HepG2 (cell line): ENCODE results near the gene SSBP4. TPM values are rescaled to one million over a fixed set of nuclear protein-coding genes. Genes with fewer than 3 reads are reported as not detected.
A peak's percentile ranks its signal among the peaks of the same experiment; 100 is the strongest.

Source experiments
- ATAC-seq: fragments of 200-7000 bp; cut with Tn5 transposase; 3 replicates; pipeline ENCODE4 v1.9.1; 2020; ENCODE audit warnings: mild to moderate bottlenecking, moderate library complexity
- Bru-seq: library from RNA; stranded (reverse); fragments of 400-500 nt; gene quantifications from one replicate; lab custom pipeline; 2021; lab: Mats Ljungman, UMichigan
- BruChase-seq, 2 experiments: library from RNA; stranded (reverse); fragments of 400-500 nt; gene quantifications; one replicate each; lab custom pipeline; 2021; lab: Mats Ljungman, UMichigan
- BruUV-seq: library from RNA; stranded (reverse); fragments of 400-500 nt; replicated peaks from 2 replicates; lab custom pipeline; 2021; lab: Mats Ljungman, UMichigan
- CTCF ChIA-PET: fragments of 300-600 bp; formaldehyde crosslinking; extraction: SDS; loops from one replicate; lab custom pipeline; 2021; ENCODE audit warnings: low total read pairs, inconsistent platforms, low intra/inter-chr PET ratio; lab: Yijun Ruan, JAX
- POLR2A ChIA-PET: fragments of 350-600 bp; sonication (Branson Sonifier 250); formaldehyde crosslinking; loops from one replicate; lab custom pipeline; 2020; ENCODE audit warnings: antibody characterized with exemption, inconsistent platforms; lab: Yijun Ruan, JAX
- DNase-seq: peaks from one replicate; pipeline ENCODE4 v3.0.0-alpha.2; 2015; ENCODE audit warnings: low spot score
- FAIRE-seq: peaks from 3 replicates; lab custom pipeline; 2011; peaks lifted over from hg19 to GRCh38; lab: Jason Lieb, UNC
- H2AFZ ChIP-seq: one replicate; pipeline ENCODE4 v1.6.1; 2011; ENCODE audit warnings: low read length, inconsistent platforms
- H3K27ac ChIP-seq: fragments of 300-600 bp; 3 replicates; pipeline ENCODE4 v1.8.0; 2011; ENCODE audit warnings: mixed run types, mild to moderate bottlenecking, mixed read lengths, low read length, inconsistent platforms; ENCODE audit not compliant: insufficient read depth; ENCODE audit errors: extremely low read length
- H3K27me3 ChIP-seq, 2 experiments: fragments of 200-600 bp in 1 of 2; 2 replicates in 1 of 2; 3 replicates in 1 of 2; pipeline versions ENCODE4 v1.6.0 to v1.8.0; 2011; ENCODE audit warnings: low read length in 2 of 2, mild to moderate bottlenecking in 2 of 2, moderate library complexity in 2 of 2, inconsistent platforms in 1 of 2; ENCODE audit not compliant: insufficient read depth in 2 of 2, control insufficient read depth in 1 of 2
- H3K36me3 ChIP-seq, 2 experiments: fragments of 200-600 bp in 1 of 2; replicated peaks in 1 of 2; 2 replicates in 1 of 2; 3 replicates in 1 of 2; pipeline versions ENCODE4 v1.5.1 to v1.8.0; 2011; ENCODE audit warnings: low read length in 2 of 2, inconsistent platforms in 1 of 2; ENCODE audit not compliant: insufficient read depth in 2 of 2, control insufficient read depth in 1 of 2
- H3K4me1 ChIP-seq: 2 replicates; pipeline ENCODE4 v1.5.1; 2012; ENCODE audit warnings: low read length, inconsistent platforms; ENCODE audit not compliant: insufficient read depth
- H3K4me2 ChIP-seq: 2 replicates; pipeline ENCODE4 v1.6.0; 2011; ENCODE audit warnings: low read depth, low read length, inconsistent platforms
- H3K4me3 ChIP-seq, 3 experiments: fragments of 200-600 bp in 1 of 3; sonication (generic), shearing (Covaris generic) in 1 of 3; replicated peaks in 1 of 3; 2 replicates each; pipeline ENCODE4 v1.5.1; 2011 to 2016; ENCODE audit warnings: low read length in 3 of 3, inconsistent platforms in 2 of 3, low read depth in 2 of 3, mild to moderate bottlenecking in 2 of 3, control low read depth in 1 of 3, mixed read lengths in 1 of 3; ENCODE audit not compliant: insufficient read depth in 1 of 3
- H3K79me2 ChIP-seq: one replicate; pipeline ENCODE4 v1.6.1; 2011; ENCODE audit warnings: low read length, inconsistent platforms; ENCODE audit not compliant: insufficient read depth
- H3K9ac ChIP-seq: 2 replicates; pipeline ENCODE4 v1.6.0; 2011; ENCODE audit warnings: mild to moderate bottlenecking, low read depth, low read length, inconsistent platforms; ENCODE audit not compliant: insufficient read depth
- H3K9me3 ChIP-seq: 2 replicates; pipeline ENCODE4 v1.5.1; 2012; ENCODE audit warnings: mild to moderate bottlenecking, low read length
- H4K20me1 ChIP-seq: 2 replicates; pipeline ENCODE4 v1.6.0; 2011; ENCODE audit warnings: inconsistent platforms, mild to moderate bottlenecking, low read length, moderate library complexity; ENCODE audit not compliant: insufficient read depth
- ARID5B ChIP-seq: IDR thresholded peaks from 2 replicates; pipeline ENCODE4 v1.4.0; 2020; ENCODE audit warnings: mild to moderate bottlenecking, missing genetic modification reagents
- HHEX ChIP-seq: IDR thresholded peaks from 2 replicates; pipeline ENCODE4 v1.6.1; 2016; ENCODE audit warnings: control low read depth
- KLF9 ChIP-seq: IDR thresholded peaks from 2 replicates; pipeline ENCODE4 v1.6.1; 2016; ENCODE audit warnings: low read depth
- STAT5B ChIP-seq: sonication (generic); formaldehyde crosslinking; IDR thresholded peaks from 2 replicates; pipeline ENCODE4 v1.4.0; 2020; ENCODE audit warnings: missing genetic modification reagents
- ZNF121 ChIP-seq: sonication (generic); formaldehyde crosslinking; IDR thresholded peaks from 2 replicates; pipeline ENCODE4 v1.5.0; 2020; ENCODE audit warnings: mild to moderate bottlenecking, missing genetic modification reagents
- ZNF234 ChIP-seq: sonication (generic); formaldehyde crosslinking; conservative IDR thresholded peaks from 2 replicates; pipeline ENCODE4 v1.5.1; 2020; ENCODE audit warnings: mild to moderate bottlenecking, missing genetic modification reagents
- ZNF430 ChIP-seq: sonication (generic); formaldehyde crosslinking; IDR thresholded peaks from 2 replicates; pipeline ENCODE4 v1.9.0; 2021; ENCODE audit warnings: mild to moderate bottlenecking, missing genetic modification reagents
- ZNF816 ChIP-seq: sonication (generic); formaldehyde crosslinking; IDR thresholded peaks from 2 replicates; pipeline ENCODE4 v1.8.0; 2022; ENCODE audit warnings: missing genetic modification reagents, mild to moderate bottlenecking, borderline replicate concordance
- WGBS: methylation state at CpG from one replicate; pipeline ENCODE4 v1.1.6; 2017; ENCODE audit warnings: low lambda C conversion rate; 5-methylcytosine and 5-hydroxymethylcytosine counted together
- in situ Hi-C: cut with HindIII; loops from 2 replicates; pipeline ENCODE4 v1.10.0; 2017; ENCODE audit warnings: low pct_unique_long_range_greater_than_20kb; ENCODE audit not compliant: extremely low pct_ligation_motif_present
- intact Hi-C: fragments of 100-400 bp; cut with micrococcal nuclease; formaldehyde crosslinking; loops from one replicate; pipeline ENCODE4 v1.10.0; 2022; ENCODE audit not compliant: unreplicated experiment
- long read RNA-seq, 2 experiments: library from RNA in 1 of 2; library from polyadenylated mRNA in 1 of 2; stranded (forward) in 1 of 2; unstranded in 1 of 2; transcript quantifications; one replicate each; pipeline ENCODE4 v2.0.0, GENCODE V29; 2019 to 2022
- polyA minus RNA-seq, 3 experiments: library from RNA; depleted of rRNA, polyadenylated mRNA; stranded (reverse); fragments of >200 nt; gene quantifications; 2 replicates each; pipeline ENCODE4 v1.2.3, GENCODE V29; 2011; ENCODE audit warnings: low replicate concordance in 1 of 3
- polyA plus RNA-seq, 8 experiments: library from polyadenylated mRNA; depleted of rRNA in 3 of 8; stranded (reverse) in 7 of 8; unstranded in 1 of 8; fragments of >200 nt; fragmentation: Illumina TruSeq in 4 of 8; extraction: Trizol in 4 of 8; gene quantifications; 2 replicates each; pipeline versions ENCODE4 v1.2.1 to v1.2.3, GENCODE V29; 2011 to 2016; ENCODE audit warnings: low read depth in 4 of 8, missing spikeins in 1 of 8, mixed read lengths in 1 of 8; ENCODE audit not compliant: insufficient read depth in 1 of 8
- total RNA-seq, 5 experiments: library from RNA; depleted of rRNA; stranded (reverse); fragments of >200 nt; fragmentation: Illumina TruSeq; extraction: Trizol; gene quantifications; 2 replicates each; pipeline ENCODE4 v1.2.3, GENCODE V29; 2016; ENCODE audit warnings: low read depth in 1 of 5

The SSBP4 gene
- total RNA-seq (2016; rRNA removed; fragmentation: Illumina TruSeq; extraction: Trizol) (19.3 and 39.5 TPM in 2 replicates), polyA plus RNA-seq (2011; rRNA removed) (20.8 and 33.4 TPM in 2 replicates), polyA minus RNA-seq (2011; rRNA and poly(A)+ RNA removed; ENCODE audit: low replicate concordance) (10.3 and 12.3 TPM in 2 replicates), Bru-seq, nascent RNA (percentile 56 among the genes with signal in this experiment), BruChase-seq, experiment 1, labeled RNA remaining after a 6-hour chase (percentile 78 among the genes with signal in this experiment), BruChase-seq, experiment 2, labeled RNA remaining after a 2-hour chase (percentile 68 among the genes with signal in this experiment)
- 95.2 and 104 TPM in 2 replicates for total RNA-seq (2016; cell fraction: cytosol; rRNA removed; fragmentation: Illumina TruSeq; extraction: Trizol; ENCODE audit: low read depth)
- 14.4 and 39.0 TPM in 2 replicates for total RNA-seq (2016; cell fraction: insoluble cytoplasmic fraction; rRNA removed; fragmentation: Illumina TruSeq; extraction: Trizol)
- total RNA-seq (2016; cell fraction: membrane; rRNA removed; fragmentation: Illumina TruSeq; extraction: Trizol), result 103 and 124 TPM in 2 replicates
- total RNA-seq (2016; cell fraction: nucleus; rRNA removed; fragmentation: Illumina TruSeq; extraction: Trizol), result 26.9 and 35.1 TPM in 2 replicates
- 11.6 and 28.6 TPM in 2 replicates for polyA plus RNA-seq (2011; cell fraction: cytosol; rRNA removed)
- 200 and 290 TPM in 2 replicates for polyA plus RNA-seq (2011; cell fraction: nucleus; rRNA removed)
- 18.2 and 31.6 TPM in 2 replicates for polyA plus RNA-seq (2012)
- 133 and 147 TPM in 2 replicates for polyA plus RNA-seq (2016; cell fraction: cytosol; fragmentation: Illumina TruSeq; extraction: Trizol; ENCODE audit: low read depth)
- polyA plus RNA-seq (2016; cell fraction: insoluble cytoplasmic fraction; fragmentation: Illumina TruSeq; extraction: Trizol; ENCODE audit: low read depth), result 34.3 and 41.3 TPM in 2 replicates
- 147 and 152 TPM in 2 replicates for polyA plus RNA-seq (2016; cell fraction: membrane; fragmentation: Illumina TruSeq; extraction: Trizol; ENCODE audit: low read depth)
- polyA plus RNA-seq (2016; cell fraction: nucleus; fragmentation: Illumina TruSeq; extraction: Trizol; ENCODE audit: insufficient read depth, low read depth), result 117 and 122 TPM in 2 replicates
- polyA minus RNA-seq (2011; cell fraction: cytosol; rRNA and poly(A)+ RNA removed), result 12.0 and 13.9 TPM in 2 replicates
- 20.1 and 21.6 TPM in 2 replicates for polyA minus RNA-seq (2011; cell fraction: nucleus; rRNA and poly(A)+ RNA removed)
- long read RNA-seq, experiment 1, partial matches to known transcripts, result 1 of 8 reads
- long read RNA-seq, experiment 1, other reads (novel, unspliced or antisense), result 3 of 8 reads
- long read RNA-seq, experiment 2, transcript SSBP4-202 (17 exons, 1,721 nt), result major isoform, 14 of 103 reads
- long read RNA-seq, experiment 2, transcript SSBP4-201 (18 exons, 1,768 nt), result minor isoform, 8 of 103 reads
- long read RNA-seq, experiment 2, partial matches to known transcripts, result 41 of 103 reads
- long read RNA-seq, experiment 2, other reads (novel, unspliced or antisense), result 40 of 103 reads

GRCh38 chr19:18419195-18419698 is at the start of gene SSBP4:
TSS of gene SSBP4 (plus strand) at chr19:18419398. CDS start at chr19:18419649, 251 bp downstream.
- Histone ChIP-seq H2AFZ (no peak within 1 kb of the TSS), H3K4me2 (peak within 1 kb of the TSS; percentile 85), H3K27me3 (no peaks in the 10 kb centered on the region), H3K9ac (peak within 1 kb of the TSS; percentile 73), H4K20me1 (peaks cover 8% of the 10 kb centered on the region; the same call in 1 of the 2 replicates), H3K36me3 (0 out of 5 replicates have a peak, but pooled peaks cover 0 to 3% of the 10 kb centered on the region in 2 experiments), H3K4me3 (peak within 1 kb of the TSS; percentile 60 to 78 (median 76); a peak in 5 of 6 replicates), H3K79me2 (peaks cover 31% of the 10 kb centered on the region), H3K27ac (peak within 1 kb of the TSS; percentile 64), H3K9me3 (no peaks in the 10 kb centered on the region), H3K4me1 (peaks cover 65% of the 10 kb centered on the region)
- DNase-seq, result peak; percentile 66
- BruUV-seq, result no TSS peak
- intact Hi-C loops, result no loop called here
- no CpG with 5 or more reads among the region's 80 CpGs for WGBS
- ChIA-PET POLR2A (interaction anchor here (1.0 to 3.7 kb wide), 10 partner anchors 21 to 169 kb away, joined by 3 to 25 read pairs (median 4); partner anchors contain the start of genes GDF15, JUND and LSM4), CTCF (no interaction called here)
- ATAC-seq, result peak; percentile 23
- in situ Hi-C loops, result loop anchor here (10.0 kb wide), 2 partner anchors 144 to 214 kb away; partner anchors contain the start of genes IQCN and RAB3A
- FAIRE-seq, result no peak
- TF ChIP-seq HHEX (CRISPR knock-in tag), result no peak
- no peak for TF ChIP-seq ZNF121 (CRISPR knock-in tag)
- TF ChIP-seq ZNF816, result no peak
- TF ChIP-seq KLF9 (CRISPR knock-in tag), result no peak
- TF ChIP-seq ZNF430 (CRISPR knock-in tag), result no peak
- TF ChIP-seq ARID5B, result no peak
- TF ChIP-seq ZNF234 (CRISPR knock-in tag), result no peak
- no peak for TF ChIP-seq STAT5B (CRISPR knock-in tag)
